ENCODE results near the gene NUP93. TPM values are rescaled to one million over a fixed set of nuclear protein-coding genes. Genes with fewer than 3 reads are reported as not detected.

Gene NUP93
- total and polyA plus RNA-seq, 9 of the 15 experiments (the other 6 are each of a cell fraction or from before 2014, with no cell fraction given) = 92.0 to 162 (median 121) TPM

DNA sequence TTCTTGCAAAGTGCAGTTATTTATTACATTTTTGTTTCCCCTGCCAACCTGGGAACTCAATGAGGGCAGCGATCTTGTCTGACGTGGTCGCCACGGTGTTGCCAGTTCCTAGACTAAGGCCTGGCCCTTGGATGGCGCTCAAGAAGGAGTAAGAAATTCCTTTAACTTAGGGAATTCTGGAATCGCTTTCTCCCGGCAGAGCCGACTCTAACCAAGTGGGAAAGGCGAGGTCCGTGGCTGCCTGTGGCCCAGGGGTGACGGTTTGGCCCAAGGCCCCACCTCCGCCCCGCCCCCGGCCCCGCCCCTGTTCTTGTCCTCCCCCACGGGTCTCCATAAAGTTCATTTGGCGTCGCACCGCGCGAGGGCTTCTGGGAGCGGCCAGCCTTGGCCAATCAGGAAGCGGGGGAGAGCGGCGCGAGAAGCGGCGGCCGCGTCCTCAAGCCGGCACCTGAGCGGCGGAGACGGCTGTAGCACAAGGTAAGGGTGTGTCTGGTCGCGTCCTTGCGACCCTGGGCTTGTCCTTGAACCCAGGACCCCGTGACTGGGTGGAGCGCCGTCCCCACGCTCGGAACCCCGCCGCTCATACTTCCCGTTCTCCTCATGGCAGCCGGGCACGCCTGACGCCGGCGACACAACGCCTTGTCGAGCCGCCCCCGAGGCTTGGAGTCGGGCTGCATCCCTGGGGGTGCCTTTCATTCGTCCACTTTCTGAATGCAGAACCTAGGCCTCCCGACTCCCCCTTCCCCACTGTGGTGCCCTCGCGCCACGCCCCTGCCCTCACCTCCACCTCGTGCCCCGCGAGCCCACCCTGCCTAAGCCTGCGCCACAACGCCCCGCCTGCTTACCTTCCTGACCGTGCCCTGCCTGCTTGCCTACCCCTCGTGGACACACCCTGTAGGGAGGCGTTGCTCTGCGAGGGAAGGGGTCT lies at the start of gene NUP93 (continued):
- TF ChIP-seq, protein P1, sequence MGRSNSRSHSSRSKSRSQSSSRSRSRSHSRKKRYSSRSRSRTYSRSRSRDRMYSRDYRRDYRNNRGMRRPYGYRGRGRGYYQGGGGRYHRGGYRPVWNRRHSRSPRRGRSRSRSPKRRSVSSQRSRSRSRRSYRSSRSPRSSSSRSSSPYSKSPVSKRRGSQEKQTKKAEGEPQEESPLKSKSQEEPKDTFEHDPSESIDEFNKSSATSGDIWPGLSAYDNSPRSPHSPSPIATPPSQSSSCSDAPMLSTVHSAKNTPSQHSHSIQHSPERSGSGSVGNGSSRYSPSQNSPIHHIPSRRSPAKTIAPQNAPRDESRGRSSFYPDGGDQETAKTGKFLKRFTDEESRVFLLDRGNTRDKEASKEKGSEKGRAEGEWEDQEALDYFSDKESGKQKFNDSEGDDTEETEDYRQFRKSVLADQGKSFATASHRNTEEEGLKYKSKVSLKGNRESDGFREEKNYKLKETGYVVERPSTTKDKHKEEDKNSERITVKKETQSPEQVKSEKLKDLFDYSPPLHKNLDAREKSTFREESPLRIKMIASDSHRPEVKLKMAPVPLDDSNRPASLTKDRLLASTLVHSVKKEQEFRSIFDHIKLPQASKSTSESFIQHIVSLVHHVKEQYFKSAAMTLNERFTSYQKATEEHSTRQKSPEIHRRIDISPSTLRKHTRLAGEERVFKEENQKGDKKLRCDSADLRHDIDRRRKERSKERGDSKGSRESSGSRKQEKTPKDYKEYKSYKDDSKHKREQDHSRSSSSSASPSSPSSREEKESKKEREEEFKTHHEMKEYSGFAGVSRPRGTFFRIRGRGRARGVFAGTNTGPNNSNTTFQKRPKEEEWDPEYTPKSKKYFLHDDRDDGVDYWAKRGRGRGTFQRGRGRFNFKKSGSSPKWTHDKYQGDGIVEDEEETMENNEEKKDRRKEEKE (IDR thresholded peaks at IDR 0.05; ENCODE audit: borderline replicate concordance in 1 of 2, control insufficient read depth in 1 of 2, low read depth in 2 of 2, low read length in 1 of 2) = no peak
- no peak for TF ChIP-seq SRSF3 (IDR thresholded peaks at IDR 0.05; ENCODE audit: insufficient read depth, low read length)
- TF ChIP-seq, protein P2, sequence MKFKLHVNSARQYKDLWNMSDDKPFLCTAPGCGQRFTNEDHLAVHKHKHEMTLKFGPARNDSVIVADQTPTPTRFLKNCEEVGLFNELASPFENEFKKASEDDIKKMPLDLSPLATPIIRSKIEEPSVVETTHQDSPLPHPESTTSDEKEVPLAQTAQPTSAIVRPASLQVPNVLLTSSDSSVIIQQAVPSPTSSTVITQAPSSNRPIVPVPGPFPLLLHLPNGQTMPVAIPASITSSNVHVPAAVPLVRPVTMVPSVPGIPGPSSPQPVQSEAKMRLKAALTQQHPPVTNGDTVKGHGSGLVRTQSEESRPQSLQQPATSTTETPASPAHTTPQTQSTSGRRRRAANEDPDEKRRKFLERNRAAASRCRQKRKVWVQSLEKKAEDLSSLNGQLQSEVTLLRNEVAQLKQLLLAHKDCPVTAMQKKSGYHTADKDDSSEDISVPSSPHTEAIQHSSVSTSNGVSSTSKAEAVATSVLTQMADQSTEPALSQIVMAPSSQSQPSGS (CRISPR knock-in tag; IDR thresholded peaks at IDR 0.05) = no peak
- no peak for TF ChIP-seq CC2D1A (IDR thresholded peaks at IDR 0.05)
- TF ChIP-seq HNRNPL (IDR thresholded peaks at IDR 0.05; ENCODE audit: low read depth, low read length) = no peak
- no peak for TF ChIP-seq TRIM25 (IDR thresholded peaks at IDR 0.05; ENCODE audit: borderline replicate concordance)
- TF ChIP-seq CHD1 (IDR thresholded peaks at IDR 0.05; ENCODE audit: low read length) = peak; percentile 49
- no peak for TF ChIP-seq HEY1 (CRISPR knock-in tag; IDR thresholded peaks at IDR 0.05; ENCODE audit: borderline replicate concordance)
- peak; percentile 74 for TF ChIP-seq L3MBTL2 (IDR thresholded peaks at IDR 0.05)
- no peak for TF ChIP-seq LCOR (CRISPR knock-in tag; IDR thresholded peaks at IDR 0.05)
- no peak for TF ChIP-seq ZEB2 (IDR thresholded peaks at IDR 0.05)
- TF ChIP-seq, protein P3, sequence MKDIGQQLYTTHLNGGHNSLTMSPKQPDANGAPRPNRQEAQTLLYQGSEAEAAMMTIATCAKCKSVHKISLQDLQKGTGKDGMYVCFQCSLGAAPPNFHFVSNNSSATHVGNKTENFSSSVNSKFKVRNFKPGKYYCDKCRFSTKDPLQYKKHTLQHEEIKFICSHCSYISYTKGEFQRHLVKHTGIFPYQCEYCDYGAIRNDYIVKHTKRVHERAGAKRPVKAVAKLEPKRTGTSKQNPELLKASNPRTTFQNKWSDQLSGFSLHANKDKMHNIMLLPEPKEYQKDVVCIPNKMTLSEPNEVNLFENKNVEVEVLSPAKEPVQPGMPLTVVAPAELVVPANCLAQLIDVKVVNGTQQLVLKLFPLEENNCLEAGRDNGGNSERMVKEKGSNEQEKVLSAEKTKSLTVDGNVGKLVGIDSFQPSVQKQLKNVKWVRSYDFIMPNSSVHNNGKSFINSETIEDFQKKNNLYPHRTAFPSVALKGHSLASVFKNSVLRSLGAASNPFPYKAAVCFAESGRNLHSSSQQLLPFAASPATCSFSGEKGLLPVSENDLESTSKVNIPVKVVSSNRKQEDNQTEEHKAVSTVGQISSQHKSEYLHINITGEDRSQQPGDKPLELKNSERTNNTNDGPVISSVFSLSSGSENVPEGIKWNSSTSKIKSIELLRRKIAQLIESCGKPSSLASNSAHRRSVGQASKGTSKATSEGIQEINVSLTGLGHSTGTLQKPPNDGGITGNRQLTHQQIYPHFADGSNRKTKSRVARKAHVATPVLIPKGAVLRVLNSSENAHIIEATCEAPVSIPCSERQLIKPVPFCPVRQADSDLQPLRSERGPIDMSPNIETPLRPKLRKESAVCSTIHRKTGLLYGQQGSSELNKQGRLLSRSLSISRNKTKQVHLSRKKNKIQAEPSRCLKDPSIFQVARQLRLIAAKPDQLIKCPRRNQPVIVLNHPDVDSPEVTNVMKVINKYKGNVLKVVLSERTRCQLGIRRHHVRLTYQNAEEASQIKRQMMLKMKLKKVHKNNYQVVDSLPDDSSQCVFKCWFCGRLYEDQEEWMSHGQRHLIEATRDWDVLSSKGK (CRISPR knock-in tag; IDR thresholded peaks at IDR 0.05) = no peak
- TF ChIP-seq ASH1L (IDR thresholded peaks at IDR 0.05; ENCODE audit: borderline replicate concordance, low read depth, partially characterized antibody) = no peak
- no peak for TF ChIP-seq ATF3 (IDR thresholded peaks at IDR 0.05)
- TF ChIP-seq ATF3 (CRISPR knock-in tag; conservative IDR thresholded peaks at IDR 0.05) = no peak
- TF ChIP-seq SOX6 (IDR thresholded peaks at IDR 0.05) = no peak

All from K562 (cell line).